ENCODE results near the gene GPR135.

GRCh38 chr14:59415836-59416602, 49.2 kb downstream of the GPR135 start:
- TF ChIP-seq POLR2A (IDR thresholded peaks at IDR 0.05) (no peak), CTCF (IDR thresholded peaks at IDR 0.05) (no peak)
